ENCODE data around the gene PHPT1. TPM values are rescaled to one million over a fixed set of nuclear protein-coding genes. Genes with fewer than 3 reads are reported as not detected.
A peak's percentile ranks its signal among the peaks of the same experiment; 100 is the strongest.

PHPT1 gene
- total and polyA plus RNA-seq, 2 donors, result 66.5 to 85.7 TPM

DNA sequence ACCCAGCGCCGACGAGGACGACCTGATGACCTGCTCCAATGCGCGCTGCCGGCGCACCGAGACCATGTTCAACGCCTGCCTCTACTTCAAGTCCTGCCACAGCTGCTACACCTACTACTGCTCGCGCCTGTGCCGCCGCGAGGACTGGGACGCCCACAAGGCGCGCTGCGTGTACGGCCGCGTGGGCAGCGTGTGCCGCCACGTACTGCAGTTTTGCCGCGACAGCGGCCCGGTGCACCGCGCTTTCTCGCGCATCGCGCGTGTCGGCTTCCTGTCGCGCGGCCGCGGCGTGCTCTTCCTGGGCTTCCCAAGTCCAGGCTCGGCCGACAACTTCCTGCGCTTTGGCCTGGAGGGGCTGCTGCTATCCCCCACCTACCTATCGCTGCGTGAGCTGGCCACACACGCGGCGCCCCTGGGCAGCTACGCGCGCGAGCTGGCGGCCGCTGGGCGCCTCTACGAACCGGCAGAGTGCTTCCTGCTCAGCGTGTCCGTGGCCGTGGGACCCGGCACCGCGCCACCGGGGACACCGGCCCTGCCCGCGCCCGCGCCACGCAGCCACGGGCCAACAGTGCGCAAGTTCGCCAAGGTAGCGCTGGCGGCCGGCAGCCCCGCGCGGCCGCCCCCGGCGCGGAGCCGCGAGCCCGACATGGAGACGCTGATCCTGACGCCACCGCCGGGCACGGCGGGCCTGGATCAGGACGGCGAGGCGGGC lies 2.7 kb upstream of the PHPT1 start:
- H3K4me3 ChIP-seq (ENCODE audit: low read length in 2 of 2), result peak overlapping the region in 1 of 2 donors; percentile 11
- no peak overlapping the region for H3K27ac ChIP-seq (ENCODE audit: low read depth in 1 of 2, low read length in 1 of 2)
- H3K9me3 ChIP-seq (ENCODE audit: control insufficient read depth in 2 of 2, insufficient read depth in 1 of 2, low read length in 1 of 2), result peaks cover 2 to 7% of the 10 kb centered on the region in 2 donors
- peaks cover under 1 to 5% of the 10 kb centered on the region in 2 donors for H3K36me3 ChIP-seq (ENCODE audit: control insufficient read depth in 2 of 2, insufficient read depth in 2 of 2, low read length in 1 of 2)
- WGBS, result 8% methylated on average over 98 of the region's 98 CpGs
- H3K27me3 ChIP-seq (ENCODE audit: control insufficient read depth in 2 of 2, insufficient read depth in 1 of 2, low read length in 1 of 2), result peaks cover 55 to 71% of the 10 kb centered on the region in 2 donors
- peaks cover 18 to 44% of the 10 kb centered on the region in 2 donors for H3K4me1 ChIP-seq (ENCODE audit: control insufficient read depth in 2 of 2, insufficient read depth in 2 of 2, low read length in 2 of 2)
- no peak for DNase-seq (ENCODE audit: low read depth in 6 of 9, low spot score in 9 of 9)

- peaks cover 18 to 37% of the 10 kb centered on the region in 2 donors for H3K4me1 ChIP-seq (ENCODE audit: control insufficient read depth in 2 of 2, insufficient read depth in 2 of 2, low read length in 2 of 2)
These were observed 2.0 kb upstream of the PHPT1 start for GRCh38 chr9:136847088-136847825.

DNA sequence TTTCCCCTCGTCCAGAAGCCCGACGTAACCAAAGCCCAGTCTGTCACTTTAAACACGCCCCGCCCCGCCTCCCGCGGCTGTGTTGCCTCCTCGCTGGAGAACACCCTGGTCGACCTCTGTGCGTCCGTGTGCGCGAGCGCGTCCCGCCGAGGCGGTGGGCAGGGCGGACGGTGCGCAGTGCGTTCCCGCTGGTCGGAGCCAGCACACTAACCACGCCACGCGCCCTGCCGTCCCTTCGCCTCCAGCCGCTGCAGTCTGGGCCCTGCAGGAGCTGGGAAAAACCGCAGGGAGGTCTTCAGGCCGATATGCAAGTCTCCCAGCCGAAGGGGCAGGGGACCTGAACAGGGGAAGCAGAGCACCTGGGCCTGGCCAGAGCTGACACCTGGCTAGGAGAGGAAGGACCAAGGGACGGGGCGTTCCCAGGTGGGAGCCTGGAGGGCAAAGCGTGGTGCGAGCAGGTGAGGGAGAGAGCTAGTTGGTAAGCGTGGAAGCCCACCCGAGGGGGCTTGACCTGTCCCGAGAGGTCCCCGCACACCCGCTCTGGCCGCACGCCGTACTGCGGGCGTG lies 1.3 kb upstream of the PHPT1 start:
- Histone ChIP-seq H3K27ac (ENCODE audit: low read depth in 1 of 2, low read length in 1 of 2) (peak overlapping the region; percentile 24 to 39), H3K4me1 (ENCODE audit: control insufficient read depth in 2 of 2, insufficient read depth in 2 of 2, low read length in 2 of 2) (peaks cover 17 to 32% of the 10 kb centered on the region in 2 donors), H3K36me3 (ENCODE audit: control insufficient read depth in 2 of 2, insufficient read depth in 2 of 2, low read length in 1 of 2) (peaks cover 0 to 5% of the 10 kb centered on the region in 2 donors), H3K4me3 (ENCODE audit: low read length in 2 of 2) (peak overlapping the region; percentile 74 to 85), H3K27me3 (ENCODE audit: control insufficient read depth in 2 of 2, insufficient read depth in 1 of 2, low read length in 1 of 2) (peaks cover 55 to 62% of the 10 kb centered on the region in 2 donors), H3K9me3 (ENCODE audit: control insufficient read depth in 2 of 2, insufficient read depth in 1 of 2, low read length in 1 of 2) (peaks cover 2 to 7% of the 10 kb centered on the region in 2 donors)
- peak in 2 of 9 donors; percentile 41 to 64 for DNase-seq (ENCODE audit: low read depth in 6 of 9, low spot score in 9 of 9)
- 2% methylated on average over 48 of the region's 48 CpGs for WGBS

More at GRCh38 chr9:136847088-136847825, 2.0 kb upstream of the PHPT1 start:
- peak in 1 of 9 donors; percentile 27 for DNase-seq (ENCODE audit: low read depth in 6 of 9, low spot score in 9 of 9)
- peaks cover 55 to 68% of the 10 kb centered on the region in 2 donors for H3K27me3 ChIP-seq (ENCODE audit: control insufficient read depth in 2 of 2, insufficient read depth in 1 of 2, low read length in 1 of 2)
- peak overlapping the region in 1 of 2 donors; percentile 24 for H3K27ac ChIP-seq (ENCODE audit: low read depth in 1 of 2, low read length in 1 of 2)
- peak overlapping the region in 1 of 2 donors; percentile 85 for H3K4me3 ChIP-seq (ENCODE audit: low read length in 2 of 2)
- peaks cover 2 to 7% of the 10 kb centered on the region in 2 donors for H3K9me3 ChIP-seq (ENCODE audit: control insufficient read depth in 2 of 2, insufficient read depth in 1 of 2, low read length in 1 of 2)
- 6% methylated on average over 75 of the region's 75 CpGs for whole genome bisulfite sequencing
- peaks cover 0 to 5% of the 10 kb centered on the region in 2 donors for H3K36me3 ChIP-seq (ENCODE audit: control insufficient read depth in 2 of 2, insufficient read depth in 2 of 2, low read length in 1 of 2)

GRCh38 chr9:136848393-136849037 lies 694 bp upstream of the PHPT1 start:
- WGBS, result 1% methylated on average over 52 of the region's 53 CpGs
- peaks cover 14 to 26% of the 10 kb centered on the region in 2 donors for H3K4me1 ChIP-seq (ENCODE audit: control insufficient read depth in 2 of 2, insufficient read depth in 2 of 2, low read length in 2 of 2)
- H3K9me3 ChIP-seq (ENCODE audit: control insufficient read depth in 2 of 2, insufficient read depth in 1 of 2, low read length in 1 of 2), result peaks cover 2 to 7% of the 10 kb centered on the region in 2 donors

GRCh38 chr9:136849960-136850865 lies 1.0 kb downstream of the PHPT1 start:
- no peak for DNase-seq (ENCODE audit: low read depth in 6 of 9, low spot score in 9 of 9)
- no peak overlapping the region for H3K27ac ChIP-seq (ENCODE audit: low read depth in 1 of 2, low read length in 1 of 2)
- peaks cover 0 to 5% of the 10 kb centered on the region in 2 donors for H3K36me3 ChIP-seq (ENCODE audit: control insufficient read depth in 2 of 2, insufficient read depth in 2 of 2, low read length in 1 of 2)
- peaks cover 0 to 7% of the 10 kb centered on the region in 2 donors for H3K9me3 ChIP-seq (ENCODE audit: control insufficient read depth in 2 of 2, insufficient read depth in 1 of 2, low read length in 1 of 2)
- WGBS, result 78% methylated on average over 43 of the region's 43 CpGs
- H3K4me3 ChIP-seq (ENCODE audit: low read length in 2 of 2), result peak overlapping the region; percentile 74 to 85
- peaks cover 33 to 43% of the 10 kb centered on the region in 2 donors for H3K27me3 ChIP-seq (ENCODE audit: control insufficient read depth in 2 of 2, insufficient read depth in 1 of 2, low read length in 1 of 2)
- peaks cover 11 to 20% of the 10 kb centered on the region in 2 donors for H3K4me1 ChIP-seq (ENCODE audit: control insufficient read depth in 2 of 2, insufficient read depth in 2 of 2, low read length in 2 of 2)

More at GRCh38 chr9:136848393-136849037, 694 bp upstream of the PHPT1 start:
- H3K36me3 ChIP-seq (ENCODE audit: control insufficient read depth in 2 of 2, insufficient read depth in 2 of 2, low read length in 1 of 2), result peaks cover 0 to 5% of the 10 kb centered on the region in 2 donors
- DNase-seq (ENCODE audit: low read depth in 6 of 9, low spot score in 9 of 9), result peak in 1 of 9 donors; percentile 48
- H3K4me3 ChIP-seq (ENCODE audit: low read length in 2 of 2), result peak overlapping the region; percentile 74 to 85
- peak overlapping the region in 1 of 2 donors; percentile 71 for H3K27ac ChIP-seq (ENCODE audit: low read depth in 1 of 2, low read length in 1 of 2)
- H3K27me3 ChIP-seq (ENCODE audit: control insufficient read depth in 2 of 2, insufficient read depth in 1 of 2, low read length in 1 of 2), result peaks cover 49 to 56% of the 10 kb centered on the region in 2 donors

GRCh38 chr9:136850866-136851775 lies 1.9 kb downstream of the PHPT1 start:
- no peak overlapping the region for H3K4me3 ChIP-seq (ENCODE audit: low read length in 2 of 2)
- H3K36me3 ChIP-seq (ENCODE audit: control insufficient read depth in 2 of 2, insufficient read depth in 2 of 2, low read length in 1 of 2), result peaks cover 0 to 5% of the 10 kb centered on the region in 2 donors
- no peak overlapping the region for H3K27ac ChIP-seq (ENCODE audit: low read depth in 1 of 2, low read length in 1 of 2)
- H3K9me3 ChIP-seq (ENCODE audit: control insufficient read depth in 2 of 2, insufficient read depth in 1 of 2, low read length in 1 of 2), result peaks cover 0 to 3% of the 10 kb centered on the region in 2 donors
- WGBS, result 95% methylated on average over 23 of the region's 23 CpGs
- peaks cover 11 to 20% of the 10 kb centered on the region in 2 donors for H3K4me1 ChIP-seq (ENCODE audit: control insufficient read depth in 2 of 2, insufficient read depth in 2 of 2, low read length in 2 of 2)
- peaks cover 24 to 34% of the 10 kb centered on the region in 2 donors for H3K27me3 ChIP-seq (ENCODE audit: control insufficient read depth in 2 of 2, insufficient read depth in 1 of 2, low read length in 1 of 2)
- DNase-seq (ENCODE audit: low read depth in 6 of 9, low spot score in 9 of 9), result no peak

GRCh38 chr9:136851941-136852663 lies 2.9 kb downstream of the PHPT1 start, which contains the start of gene MAMDC4:
Gene MAMDC4 (plus strand): TSS chr9:136852346. CDS start chr9:136852417, 71 bp downstream.
- no peak within 1 kb of the TSS for H3K27ac ChIP-seq (ENCODE audit: low read depth in 1 of 2, low read length in 1 of 2)
- peaks cover 8 to 20% of the 10 kb centered on the region in 2 donors for H3K4me1 ChIP-seq (ENCODE audit: control insufficient read depth in 2 of 2, insufficient read depth in 2 of 2, low read length in 2 of 2)
- peaks cover 0 to 5% of the 10 kb centered on the region in 2 donors for H3K36me3 ChIP-seq (ENCODE audit: control insufficient read depth in 2 of 2, insufficient read depth in 2 of 2, low read length in 1 of 2)
- peaks cover 14 to 24% of the 10 kb centered on the region in 2 donors for H3K27me3 ChIP-seq (ENCODE audit: control insufficient read depth in 2 of 2, insufficient read depth in 1 of 2, low read length in 1 of 2)
- no peak for DNase-seq (ENCODE audit: low read depth in 6 of 9, low spot score in 9 of 9)
- H3K9me3 ChIP-seq (ENCODE audit: control insufficient read depth in 2 of 2, insufficient read depth in 1 of 2, low read length in 1 of 2), result peaks cover 0 to 3% of the 10 kb centered on the region in 2 donors
- WGBS, result 94% methylated on average over 23 of the region's 23 CpGs
- H3K4me3 ChIP-seq (ENCODE audit: low read length in 2 of 2), result no peak within 1 kb of the TSS
